Cardiac septum (tissue), 1 donor: Measurements from ENCODE around the gene DENND1A. TPM values are rescaled to one million over a fixed set of nuclear protein-coding genes. Genes with fewer than 3 reads are reported as not detected.

Source experiments
- DNase-seq: peaks from one replicate; pipeline ENCODE4 v3.0.0-alpha.2; 2020; ENCODE audit warnings: low spot score
- intact Hi-C: fragments of 100-400 bp; cut with DNase I; formaldehyde crosslinking; loops from one replicate; pipeline ENCODE4 v1.14.0; 2022
- total RNA-seq: library from RNA; stranded (reverse); fragmentation: NEBNext Ultra II Directional; extraction: Animal tissue kit (Norgen Biotek cat#: 25700); gene quantifications from one replicate; pipeline ENCODE4 v1.2.1, GENCODE V29; 2021
- donor health status: DM: no; HTN: no; CAD: no.

DENND1A gene
- total RNA-seq, 1 donor from 2014 or later, result 16.0 TPM

DNA sequence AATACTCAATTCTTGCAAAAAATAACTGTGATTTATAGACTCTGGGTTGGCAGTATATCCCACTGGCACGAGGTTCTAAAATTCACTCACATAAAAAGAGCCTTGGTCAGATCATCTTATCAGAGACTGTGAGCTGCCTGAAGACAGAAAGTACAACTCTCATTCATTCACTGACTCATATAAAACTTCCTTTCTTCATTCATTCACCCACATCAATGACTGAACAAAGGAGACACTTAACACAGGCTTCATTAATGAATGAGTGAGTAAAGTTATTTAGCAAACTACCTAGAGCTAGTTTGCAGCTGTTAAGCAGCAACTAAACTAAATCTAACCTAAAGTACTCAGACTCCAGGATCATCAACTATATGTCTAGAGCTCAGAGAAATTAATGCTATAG, 214.7 kb downstream of the DENND1A start:
- intact Hi-C loops, result no loop called here
- no peak for DNase-seq

GRCh38 chr9:123713282-123713681, 216.6 kb downstream of the DENND1A start:
- intact Hi-C loops, result no loop called here

DNA sequence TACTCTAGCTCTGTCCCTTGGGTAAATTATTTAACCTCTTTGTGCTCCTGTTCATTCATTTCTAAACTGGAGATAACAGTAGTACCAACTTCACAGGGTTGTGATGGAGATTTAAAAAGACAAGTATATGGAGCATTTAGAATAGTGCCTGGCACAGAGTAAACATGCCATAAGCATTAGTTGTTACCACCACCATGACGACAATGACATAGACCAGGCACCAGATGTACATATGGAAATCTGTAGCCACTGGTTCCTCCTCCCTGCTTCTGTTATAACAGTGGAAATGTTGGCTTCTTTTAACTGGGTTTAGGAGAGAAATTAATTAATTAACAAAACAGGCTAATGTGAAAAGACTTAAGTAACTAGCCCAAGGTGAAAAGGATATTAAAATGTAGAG, 217.5 kb downstream of the DENND1A start:
- DNase-seq, result no peak
- intact Hi-C loops, result no loop called here

More at GRCh38 chr9:123713282-123713681, 216.6 kb downstream of the DENND1A start:
- no peak for DNase-seq

GRCh38 chr9:123710299-123710698, 219.6 kb downstream of the DENND1A start:
- no peak for DNase-seq
- intact Hi-C loops, result no loop called here

GRCh38 chr9:123702483-123702882, 227.4 kb downstream of the DENND1A start:
- DNase-seq, result no peak
- intact Hi-C loops, result no loop called here

DNA sequence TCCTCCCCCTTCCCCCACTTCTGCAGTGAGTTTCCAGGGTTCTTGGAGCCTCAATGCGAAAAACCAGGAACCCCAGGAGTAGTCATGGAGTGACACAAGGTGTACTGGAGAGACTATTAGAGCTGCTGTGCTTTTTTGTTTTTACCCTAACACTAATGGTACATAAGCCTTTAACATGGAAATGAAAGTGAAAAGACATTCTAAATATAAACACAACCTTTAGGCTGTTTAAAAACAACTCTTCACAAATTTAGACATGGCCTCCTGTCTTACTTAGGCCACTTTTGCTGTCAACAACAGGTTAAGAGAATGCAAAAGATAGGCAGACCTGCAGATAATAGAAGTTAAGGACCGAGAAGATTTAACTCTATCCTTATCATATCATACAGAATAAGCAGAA, 232.2 kb downstream of the DENND1A start:
- no peak for DNase-seq
- intact Hi-C loops, result no loop called here

DNA sequence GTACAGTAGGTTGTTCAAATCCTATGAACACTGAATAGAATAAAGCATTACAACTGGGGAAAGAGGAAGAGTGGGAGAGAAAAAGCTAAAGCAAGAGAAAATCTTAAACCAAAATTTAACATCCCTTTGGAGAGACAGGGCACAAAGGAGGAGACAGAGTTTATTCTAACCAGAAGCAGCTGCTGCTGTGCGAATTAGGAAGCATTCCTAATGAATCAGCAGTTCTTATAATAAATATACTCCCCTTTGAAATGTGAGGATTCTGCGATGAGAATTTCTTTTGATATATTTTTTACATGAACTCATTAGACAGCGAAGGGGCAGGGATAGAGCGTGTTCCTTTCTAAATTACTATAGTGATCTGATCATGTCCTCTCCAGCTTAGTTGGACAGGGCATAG, 233.4 kb downstream of the DENND1A start:
- DNase-seq, result no peak
- intact Hi-C loops, result no loop called here

DNA sequence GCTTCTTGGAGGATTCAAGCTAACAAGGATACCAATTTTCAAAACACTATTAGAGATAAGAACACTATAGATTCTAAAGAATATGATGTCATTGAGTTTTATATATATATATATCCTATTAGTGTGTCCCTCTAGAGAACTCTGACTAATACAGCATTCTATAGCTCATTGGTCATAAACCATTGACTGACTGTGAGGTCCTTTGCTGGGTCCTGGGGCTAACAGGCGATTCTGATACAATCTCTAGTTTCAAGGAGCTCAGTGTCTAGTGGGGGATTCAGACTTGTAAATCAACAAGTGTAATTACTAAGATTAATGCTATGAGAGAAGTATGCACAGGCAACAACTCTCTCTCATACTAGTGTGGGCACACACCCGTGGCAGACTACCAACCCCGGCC, 234.5 kb downstream of the DENND1A start:
- intact Hi-C loops, result no loop called here

DNA sequence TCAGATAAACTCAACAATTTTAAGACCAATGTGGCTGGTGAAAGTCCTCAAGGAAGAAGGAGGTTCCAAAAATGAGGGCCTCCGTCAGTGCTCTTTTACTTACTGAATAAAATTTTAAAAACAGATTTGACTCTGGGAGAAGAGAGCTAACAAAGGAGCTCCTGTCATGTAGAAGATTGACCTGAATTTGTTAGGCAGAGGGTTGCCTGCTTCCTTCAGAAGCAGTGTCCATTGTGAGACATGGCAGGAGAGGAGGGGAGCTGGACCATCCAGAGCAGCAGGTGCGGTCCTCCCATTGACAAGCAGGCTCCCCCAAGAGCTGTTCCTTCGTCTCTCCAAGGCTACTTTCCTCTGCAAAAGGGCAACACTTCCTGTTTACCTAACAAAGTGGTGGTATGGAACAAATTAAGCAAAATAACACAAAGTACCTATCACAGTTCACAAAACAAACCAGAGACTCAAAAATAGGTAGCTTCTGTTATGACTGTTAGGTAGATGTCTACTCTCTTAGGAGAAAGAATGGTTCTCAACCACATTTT, 238.1 kb downstream of the DENND1A start:
- no peak for DNase-seq
- intact Hi-C loops, result no loop called here

More for the DNA sequence above, 234.5 kb downstream of the DENND1A start:
- no peak for DNase-seq

DNA sequence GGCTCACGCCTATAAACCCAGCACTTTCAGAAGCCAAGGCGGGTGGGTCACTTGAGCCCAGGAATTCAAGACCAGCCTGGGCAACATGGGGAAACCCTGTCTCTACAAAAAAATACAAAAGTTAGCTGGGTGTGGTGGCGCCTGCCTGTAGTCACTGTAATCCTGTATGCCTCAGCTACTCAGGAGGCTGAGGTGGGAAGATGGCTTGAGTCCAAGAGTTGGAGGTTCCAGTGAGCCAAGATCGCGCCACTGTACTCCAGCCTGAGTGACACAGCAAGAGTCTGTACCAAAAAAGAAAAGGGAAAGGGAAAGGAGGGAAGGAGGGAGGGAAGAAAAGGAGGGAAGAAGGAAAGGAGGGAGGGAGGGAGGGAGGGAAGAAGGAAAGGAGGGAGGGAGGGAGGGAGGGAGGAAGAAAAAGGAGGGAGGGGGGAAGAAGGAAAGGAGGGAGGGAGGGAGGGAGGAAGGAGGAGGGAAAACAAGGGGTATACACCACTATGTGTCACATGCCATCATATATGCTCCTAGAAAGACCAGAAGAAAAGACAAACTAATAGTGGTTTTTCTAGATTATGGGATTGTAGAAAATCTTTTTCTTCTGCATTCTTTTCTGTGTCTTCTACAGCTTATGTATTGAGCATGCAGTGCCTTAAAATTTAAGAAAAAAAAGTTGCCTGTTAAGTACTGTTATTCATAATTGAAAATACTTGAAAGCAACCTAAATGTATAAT, 240.1 kb downstream of the DENND1A start:
- intact Hi-C loops, result no loop called here
- no peak for DNase-seq

- no peak for DNase-seq
- intact Hi-C loops, result no loop called here
Observed at GRCh38 chr9:123687246-123687751, 242.6 kb downstream of the DENND1A start.

DNA sequence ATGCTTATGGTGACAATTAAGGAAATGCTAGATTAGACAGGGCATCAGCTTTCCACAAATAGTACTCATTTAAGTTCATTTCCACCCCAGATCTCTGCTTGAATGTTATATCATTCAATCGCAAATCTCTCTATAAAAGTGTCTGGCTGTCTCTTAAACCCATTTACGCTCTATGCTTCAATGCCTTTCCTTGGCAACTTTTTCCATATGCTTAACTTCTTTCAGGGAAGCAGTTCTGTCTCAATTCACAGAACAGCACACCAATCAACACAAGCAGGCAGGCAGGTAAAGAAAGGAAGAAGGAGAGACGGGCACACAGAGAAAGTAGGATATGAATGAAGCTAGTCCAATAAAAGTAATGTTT, 243.1 kb downstream of the DENND1A start:
- DNase-seq, result no peak
- intact Hi-C loops, result no loop called here

DNA sequence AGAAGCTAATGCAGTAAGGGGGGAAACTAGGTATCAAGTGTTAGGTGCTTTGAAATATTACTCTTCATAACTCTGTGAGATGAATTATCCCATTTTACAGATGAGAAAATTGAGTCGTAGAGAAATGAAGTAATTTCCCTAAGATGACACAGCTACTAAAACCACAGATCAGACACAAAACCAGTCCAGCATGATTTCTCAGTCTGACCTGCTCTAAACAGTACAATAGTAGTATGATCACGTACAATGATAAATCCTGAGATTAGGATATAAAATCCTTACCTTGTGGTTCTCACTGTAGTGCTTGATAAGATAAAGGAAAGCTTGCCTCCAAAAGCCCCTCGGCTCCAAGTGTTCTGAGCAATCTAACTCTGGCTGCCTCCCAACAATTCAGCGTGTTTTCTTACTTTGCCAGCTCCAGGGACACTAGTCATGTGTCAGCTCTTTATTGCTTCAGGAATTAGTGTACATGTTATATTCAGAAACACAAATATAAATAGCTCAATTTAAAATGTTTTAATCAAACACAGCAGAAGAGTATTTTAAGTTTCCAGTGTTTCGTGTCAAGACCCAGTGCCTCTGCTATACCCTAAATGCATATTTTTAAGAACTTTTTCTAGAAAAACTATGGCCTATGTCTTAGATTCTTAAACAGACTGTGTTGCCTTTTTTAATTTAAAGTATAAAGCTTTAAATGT, 243.6 kb downstream of the DENND1A start:
- intact Hi-C loops, result no loop called here
- no peak for DNase-seq

DNA sequence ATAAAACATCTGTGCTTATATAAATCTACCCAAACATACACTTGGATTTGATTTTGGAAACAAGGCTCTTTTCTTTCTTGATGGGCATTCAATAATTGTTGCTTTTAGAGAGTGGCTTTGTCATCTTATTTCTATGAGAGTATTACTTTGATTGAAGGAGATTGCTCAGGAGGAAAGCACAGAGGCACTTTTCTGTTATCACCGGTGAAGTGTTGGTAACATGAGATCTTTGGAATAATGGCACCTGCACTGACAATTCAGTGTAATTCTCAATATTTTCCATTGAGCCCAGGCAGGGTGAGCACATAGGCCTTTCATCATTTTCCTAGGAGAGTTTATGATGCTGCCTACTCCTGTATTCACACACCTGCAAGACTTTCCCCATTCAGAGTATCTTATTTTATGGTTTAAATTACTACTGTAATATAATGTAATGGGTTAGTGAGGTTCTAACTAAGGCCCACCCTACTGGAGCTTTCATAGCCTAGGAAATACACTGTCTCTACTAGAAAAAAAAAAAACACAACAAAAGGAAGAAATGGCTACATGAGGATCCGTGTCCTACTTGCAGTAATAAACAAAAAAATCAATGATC, 244.3 kb downstream of the DENND1A start:
- intact Hi-C loops, result no loop called here
- no peak for DNase-seq

DNA sequence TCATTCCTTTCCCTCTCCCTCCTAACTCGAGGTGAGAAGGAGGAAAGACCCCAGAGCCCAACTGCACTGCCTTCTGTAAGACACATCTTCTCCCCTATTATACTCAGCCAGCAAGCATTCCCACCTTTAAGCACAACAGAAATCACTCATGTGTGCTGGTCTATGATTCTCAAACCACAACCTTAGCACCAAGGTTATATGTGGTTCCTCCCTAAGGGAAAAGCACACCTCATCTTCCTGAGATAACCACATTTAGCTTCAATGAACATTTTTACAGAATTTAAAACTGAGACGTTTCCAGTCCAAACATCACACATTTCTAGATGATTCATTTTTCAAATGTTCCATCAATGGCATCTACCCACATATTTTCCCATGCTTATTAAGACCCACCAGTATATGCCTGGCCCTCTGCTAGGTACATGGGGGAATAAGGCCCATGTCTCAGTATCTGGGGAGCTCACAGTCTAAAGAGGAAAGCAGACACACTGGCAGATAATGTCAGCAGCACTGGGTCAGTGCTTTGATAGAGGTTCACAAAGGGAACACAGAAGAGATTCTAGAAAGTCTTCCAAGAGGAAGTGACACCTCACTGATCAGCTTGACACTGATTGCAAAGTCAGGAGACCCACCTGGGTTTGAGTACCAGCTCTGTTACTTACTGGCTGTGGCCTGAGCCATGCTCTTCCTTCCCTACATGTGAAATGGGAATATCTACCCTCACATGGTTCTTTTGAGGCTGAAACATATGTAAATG, 245.4 kb downstream of the DENND1A start:
- no peak for DNase-seq
- intact Hi-C loops, result no loop called here

DNA sequence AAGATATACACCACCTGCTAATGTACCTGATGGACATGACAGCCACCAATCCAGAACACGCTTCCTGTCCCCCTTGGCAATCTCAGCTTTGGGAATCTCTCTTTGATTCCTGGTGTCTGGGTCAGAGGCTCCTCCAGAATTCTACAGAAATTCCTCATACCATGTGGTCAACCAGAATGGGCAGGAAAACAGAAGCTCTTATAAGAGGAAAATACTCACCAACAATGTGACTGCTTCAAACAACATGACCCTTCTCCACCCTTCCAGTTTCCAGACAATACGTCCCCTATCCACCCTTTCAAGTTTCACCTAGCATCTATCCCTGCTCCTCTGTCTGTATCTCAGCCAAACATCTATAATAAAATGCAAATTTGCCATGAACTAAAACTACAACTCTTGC, 247.2 kb downstream of the DENND1A start:
- intact Hi-C loops, result no loop called here
- no peak for DNase-seq

GRCh38 chr9:123680352-123680751, 249.6 kb downstream of the DENND1A start:
- intact Hi-C loops, result no loop called here
- no peak for DNase-seq

GRCh38 chr9:123679330-123679987, 250.5 kb downstream of the DENND1A start:
- no peak for DNase-seq
- intact Hi-C loops, result no loop called here

- intact Hi-C loops, result no loop called here
- DNase-seq, result no peak
Observed at GRCh38 chr9:123678878-123679329, 251.0 kb downstream of the DENND1A start.
